ENCODE data around the gene KCNMA1.

KCNMA1 gene

DNA sequence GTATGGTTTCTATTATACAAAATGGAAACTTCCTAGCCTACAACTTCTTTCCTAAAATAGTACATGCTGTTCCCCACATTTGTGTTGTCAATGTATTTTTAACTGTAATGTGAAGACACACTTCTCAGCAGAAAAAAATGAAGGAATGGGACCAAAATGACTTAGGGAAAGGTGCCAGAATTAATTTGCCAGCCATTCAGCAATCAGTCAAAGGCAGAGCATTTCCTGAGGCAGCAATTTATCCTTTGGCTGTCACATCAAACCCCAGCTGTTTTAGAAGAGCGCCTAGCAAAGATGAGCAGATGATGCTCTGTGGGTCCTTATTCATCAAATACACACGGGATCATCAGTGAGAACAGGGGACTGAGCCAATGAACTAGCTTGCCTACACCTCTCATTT is 592.5 kb downstream of the KCNMA1 start:
- no peak for DNase-seq (ENCODE audit: low read depth in 2 of 2)

DNA sequence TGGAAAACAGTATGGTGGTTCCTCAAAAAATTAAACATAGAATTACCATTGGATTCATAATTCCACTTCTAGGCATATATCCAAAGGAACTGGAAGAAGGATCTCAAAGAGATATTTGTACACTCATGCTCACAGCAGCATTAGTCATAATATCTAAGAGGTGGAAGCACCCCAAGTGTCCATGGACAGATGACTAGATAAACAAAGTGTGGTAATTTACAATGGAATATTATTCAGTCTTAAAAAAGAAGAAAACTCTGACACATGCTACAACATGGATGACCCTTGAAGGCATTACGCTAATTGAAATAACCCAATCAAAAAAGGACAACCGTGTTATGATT is 594.2 kb downstream of the KCNMA1 start:
- DNase-seq (ENCODE audit: low read depth in 2 of 2): no peak

DNA sequence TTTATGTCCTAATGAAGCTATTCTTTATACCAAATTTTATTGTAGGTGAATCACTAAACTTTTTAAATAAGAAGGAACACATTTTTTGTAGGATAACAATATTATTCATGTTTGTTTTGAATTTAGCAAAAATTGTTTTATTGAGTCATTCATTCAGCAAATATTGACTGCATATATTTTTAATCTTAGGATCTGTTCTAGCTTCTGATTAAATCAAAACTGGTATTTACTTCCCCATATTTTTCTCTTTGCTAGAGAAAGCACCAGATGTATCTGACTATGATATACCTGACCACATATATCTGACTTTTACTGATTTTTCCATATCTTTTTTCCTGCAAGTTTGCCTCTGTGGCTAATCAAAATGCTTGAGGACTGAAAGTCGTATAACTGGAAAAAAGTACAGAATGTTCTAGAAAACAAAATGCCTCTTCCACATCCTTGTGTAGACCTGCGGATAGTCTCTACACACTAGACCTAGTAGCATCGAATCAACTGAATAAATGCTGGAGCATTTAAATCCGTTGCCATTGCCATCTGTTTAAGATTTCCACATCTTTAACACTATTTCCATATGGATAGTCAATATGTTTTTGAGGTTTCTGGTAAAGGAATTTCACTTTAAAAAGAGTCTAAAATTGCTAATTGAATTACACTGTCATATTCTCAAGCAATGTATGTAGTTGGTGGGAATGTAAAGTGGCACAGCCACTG is 594.7 kb downstream of the KCNMA1 start:
- DNase-seq (ENCODE audit: low read depth in 2 of 2): no peak

DNA sequence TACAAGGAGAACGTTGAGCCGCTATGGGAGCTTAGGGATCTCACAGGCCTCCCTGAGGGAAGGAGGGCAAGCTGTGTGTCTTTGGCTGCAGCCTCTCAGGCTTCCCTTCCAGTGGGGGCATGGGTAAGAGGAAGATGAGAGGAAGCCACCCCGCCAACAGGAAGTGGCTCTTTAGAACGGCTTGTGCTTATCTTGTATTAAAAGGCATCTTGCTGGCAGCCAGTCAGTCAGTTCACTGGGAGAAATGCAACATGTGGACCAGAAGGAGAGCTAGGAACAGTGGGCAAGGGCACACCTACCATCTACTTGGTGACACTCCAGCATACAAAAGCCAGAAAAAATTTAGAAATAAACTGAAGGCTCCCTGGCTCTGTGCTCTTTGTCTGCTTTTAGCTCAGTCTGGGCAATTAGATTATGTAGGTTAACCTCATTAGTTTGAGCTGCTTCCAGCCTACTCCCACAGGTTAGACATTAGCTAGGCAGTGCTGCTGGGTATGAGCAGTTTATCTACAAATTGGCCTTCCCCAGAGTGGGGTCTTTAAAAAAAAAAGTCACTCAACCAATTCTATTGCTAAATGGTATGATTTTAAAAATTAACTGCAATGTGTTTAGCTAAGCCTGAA is 595.9 kb downstream of the KCNMA1 start:
- no peak for DNase-seq (ENCODE audit: low read depth in 2 of 2)

DNA sequence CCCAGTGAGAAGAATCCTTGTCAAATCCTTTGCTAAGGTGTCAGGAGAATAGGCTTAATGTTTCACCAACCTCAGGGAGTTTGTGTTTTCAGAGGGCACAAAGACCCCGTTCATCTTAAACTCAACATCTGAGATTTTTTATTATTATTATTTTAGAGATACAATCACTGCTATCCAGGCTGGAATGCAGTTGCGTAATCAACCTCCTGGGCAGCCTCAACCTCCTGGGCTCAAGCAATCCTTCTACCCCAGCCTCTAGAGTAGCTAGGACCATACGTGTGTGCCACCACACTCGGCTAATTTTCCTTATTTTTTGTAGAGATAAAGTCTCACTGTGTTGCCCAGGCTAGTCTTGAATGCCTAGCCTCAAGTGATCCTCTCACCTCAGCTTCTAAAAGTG is 599.2 kb downstream of the KCNMA1 start:
- no peak for DNase-seq (ENCODE audit: low read depth in 2 of 2)

DNA sequence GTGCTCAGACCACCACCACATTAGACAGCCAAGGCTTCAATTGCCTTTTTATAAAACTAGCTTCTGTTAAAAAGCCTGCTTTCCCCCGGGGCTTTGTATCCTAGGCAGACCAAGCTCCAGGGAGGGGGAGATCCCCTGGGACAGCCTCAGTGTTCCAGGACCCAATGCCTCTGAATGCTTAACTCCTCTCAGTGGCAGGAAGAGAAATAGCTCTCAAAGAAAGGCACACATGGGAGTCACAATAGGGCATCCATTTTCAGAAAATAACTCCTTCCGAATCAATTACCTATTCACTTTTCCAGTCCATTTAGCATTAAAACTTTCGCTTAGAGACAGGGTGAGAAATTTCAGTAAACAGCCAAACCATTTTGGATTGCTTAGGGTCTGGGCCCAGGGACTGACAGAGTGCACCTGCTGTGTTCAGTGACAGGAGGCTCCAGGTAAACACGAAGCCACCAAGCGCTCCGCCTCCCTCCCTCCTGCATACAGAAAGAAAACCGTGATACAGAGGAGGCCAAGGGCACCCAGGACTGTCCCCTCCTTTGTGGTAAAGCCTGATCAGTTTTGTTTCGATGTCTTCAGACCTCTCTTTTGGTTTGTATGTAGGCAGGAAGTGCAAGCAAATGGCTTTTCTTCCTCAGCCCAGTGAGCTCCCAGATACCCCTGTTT is 599.7 kb downstream of the KCNMA1 start:
- no peak for DNase-seq (ENCODE audit: low read depth in 2 of 2)

DNA sequence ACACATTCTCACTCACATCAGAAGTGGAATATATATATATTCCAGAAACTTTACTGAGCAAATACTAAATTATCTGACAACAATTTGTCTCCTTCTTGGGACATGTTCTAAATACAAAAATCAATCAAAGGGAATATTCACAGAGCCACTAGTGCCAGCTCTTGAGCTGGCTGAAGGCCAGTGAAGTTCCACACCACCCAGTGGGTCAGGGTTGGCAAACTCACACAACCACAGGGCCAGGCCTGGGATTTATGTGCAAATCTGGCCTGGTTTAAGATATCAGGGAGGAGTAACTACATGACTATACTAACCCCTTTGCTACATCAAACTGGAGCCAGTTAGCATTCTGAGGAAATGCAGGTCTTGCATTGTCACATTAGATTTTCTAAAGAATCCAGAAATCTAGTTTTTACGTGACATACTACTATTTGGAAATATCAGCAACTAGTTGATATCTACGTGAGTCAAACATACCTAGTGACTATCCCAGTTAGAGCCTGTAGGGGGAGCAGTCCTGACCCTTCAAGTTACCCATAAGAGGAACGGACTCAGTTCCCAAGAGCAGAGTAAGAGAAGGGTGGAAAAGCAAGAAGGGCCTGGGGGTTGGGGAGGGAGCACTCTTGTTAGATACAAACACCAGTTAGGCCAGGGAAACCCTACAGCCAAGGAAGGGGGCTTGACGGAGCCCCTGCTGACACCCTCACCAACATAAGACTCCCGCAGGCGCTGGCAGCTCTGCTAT is 600.4 kb downstream of the KCNMA1 start:
- DNase-seq (ENCODE audit: low read depth in 2 of 2): no peak

DNA sequence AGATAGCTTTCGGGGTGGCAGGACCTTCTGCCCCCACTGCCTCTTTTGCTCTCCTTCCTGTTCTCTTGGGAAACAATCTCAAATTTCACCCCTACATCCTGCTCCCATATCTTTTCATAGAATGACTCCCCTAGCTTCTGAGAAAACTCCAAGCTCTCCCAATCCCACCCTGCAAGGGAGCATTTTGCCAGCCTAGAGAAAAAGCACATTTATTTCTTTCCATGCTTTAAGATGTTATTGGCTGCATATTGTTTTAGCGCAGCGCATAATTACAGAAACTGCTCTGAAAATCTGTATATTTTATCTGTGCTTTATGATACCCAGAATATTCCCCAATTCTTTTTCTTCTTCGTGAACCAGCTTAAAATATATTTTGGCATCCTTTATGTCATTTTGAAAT is 601.3 kb downstream of the KCNMA1 start:
- no peak for DNase-seq (ENCODE audit: low read depth in 2 of 2)

DNA sequence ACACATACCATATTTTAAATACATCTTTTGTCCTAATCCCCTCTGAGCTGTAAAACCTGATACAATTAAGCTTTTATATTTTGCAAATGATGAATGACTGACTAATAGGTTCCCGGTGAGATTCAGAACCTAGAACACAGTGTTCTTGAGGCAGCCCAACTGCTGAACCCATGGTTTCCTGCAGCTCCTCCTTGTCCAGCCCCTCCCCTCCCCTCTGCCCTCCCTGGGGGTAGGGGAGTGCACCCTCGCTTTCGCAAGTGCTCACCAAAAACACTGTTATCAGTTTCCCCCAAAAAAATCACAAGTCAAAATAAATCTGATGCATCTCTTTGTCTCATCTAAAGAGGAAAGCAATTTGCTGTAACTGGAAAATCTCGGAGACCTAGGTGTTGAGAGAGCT is 602.8 kb downstream of the KCNMA1 start:
- DNase-seq (ENCODE audit: low read depth in 2 of 2): no peak

DNA sequence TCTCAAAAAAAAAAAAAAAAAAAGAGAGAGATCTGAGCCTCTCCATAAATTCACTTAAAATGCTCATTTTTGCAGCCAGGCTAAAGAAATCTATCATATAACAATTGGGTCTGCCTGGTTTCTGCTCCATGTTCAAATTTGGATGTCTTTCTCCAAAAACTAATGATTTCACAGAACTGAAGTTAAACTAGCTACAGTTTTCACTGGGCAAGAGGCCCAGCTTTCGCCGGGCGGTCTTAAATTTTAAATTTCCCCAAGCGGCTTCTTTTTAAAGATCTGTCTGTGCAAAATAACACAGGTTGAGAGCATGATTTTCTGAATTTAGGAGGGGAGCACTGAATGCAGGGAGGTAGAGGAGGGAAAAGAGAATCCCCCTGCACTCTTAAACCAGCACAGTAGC is 603.4 kb downstream of the KCNMA1 start:
- DNase-seq (ENCODE audit: low read depth in 2 of 2): no peak

DNA sequence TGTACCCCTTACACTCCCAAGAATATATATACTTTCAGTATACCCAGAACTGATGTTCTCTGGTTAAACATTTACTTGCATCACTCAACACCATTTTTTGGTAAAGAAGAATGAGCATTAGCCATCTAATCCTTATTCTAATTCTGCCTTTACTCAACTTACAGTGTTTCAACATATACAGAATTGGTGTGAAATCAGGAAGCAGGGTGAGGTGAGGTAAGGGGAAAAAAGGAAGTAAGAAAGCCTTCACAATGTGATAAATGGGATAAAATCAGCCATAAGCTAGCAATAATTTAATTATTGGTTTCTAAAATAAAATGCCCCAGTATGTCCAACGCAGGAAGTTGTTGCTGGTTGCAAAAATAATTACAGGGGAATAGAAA is 605.4 kb downstream of the KCNMA1 start:
- DNase-seq (ENCODE audit: low read depth in 2 of 2): no peak

DNA sequence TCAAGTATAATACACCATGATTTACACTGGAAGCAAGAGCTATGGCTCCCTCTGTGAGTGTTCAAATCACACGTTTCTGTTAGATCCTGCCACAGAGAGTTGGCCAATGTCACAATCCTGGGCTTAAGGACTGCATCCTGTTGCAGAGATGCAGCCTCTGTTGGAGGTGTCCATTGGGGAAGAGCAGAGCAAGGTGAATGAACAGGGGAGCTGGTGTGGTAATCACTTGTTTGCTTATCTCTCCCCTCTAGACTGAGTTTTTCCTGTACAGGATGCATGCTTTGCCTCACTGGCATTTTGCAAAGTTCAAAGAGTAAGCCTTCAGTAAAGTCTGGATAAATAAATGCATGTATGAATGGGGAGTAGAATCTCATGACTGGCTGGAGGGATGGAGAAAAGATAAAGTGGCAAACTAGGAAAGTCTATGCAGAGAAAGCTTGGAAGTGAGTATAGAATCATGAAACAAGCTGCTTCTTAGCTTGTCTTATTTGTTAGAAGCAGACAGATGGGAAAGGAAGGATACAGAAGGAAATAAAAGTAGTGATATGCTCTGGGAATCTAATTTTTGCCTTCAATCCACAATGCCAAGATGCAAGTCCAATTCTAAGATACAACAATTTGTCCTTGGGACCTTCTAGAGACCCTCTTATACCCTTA is 605.9 kb downstream of the KCNMA1 start:
- DNase-seq (ENCODE audit: low read depth in 2 of 2): no peak

DNA sequence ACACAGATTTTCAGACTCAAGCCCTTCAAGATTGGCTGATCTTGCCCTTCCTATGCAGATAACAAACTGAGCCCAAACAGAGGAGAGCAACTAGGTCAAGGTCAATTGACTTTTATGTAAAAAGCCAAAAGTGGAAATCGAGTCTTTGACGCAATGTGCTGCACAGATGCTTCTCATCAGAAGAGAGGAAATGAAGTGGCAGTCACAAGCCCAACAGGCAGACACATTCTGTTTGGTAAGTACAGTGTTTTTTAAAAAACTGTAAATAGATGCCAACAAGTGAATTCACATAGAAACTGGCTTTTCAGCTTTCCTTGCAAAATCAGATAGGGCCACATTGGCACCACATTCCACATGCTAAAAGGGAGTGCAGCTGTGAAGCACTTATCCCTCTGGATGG is 606.6 kb downstream of the KCNMA1 start:
- DNase-seq (ENCODE audit: low read depth in 2 of 2): no peak

DNA sequence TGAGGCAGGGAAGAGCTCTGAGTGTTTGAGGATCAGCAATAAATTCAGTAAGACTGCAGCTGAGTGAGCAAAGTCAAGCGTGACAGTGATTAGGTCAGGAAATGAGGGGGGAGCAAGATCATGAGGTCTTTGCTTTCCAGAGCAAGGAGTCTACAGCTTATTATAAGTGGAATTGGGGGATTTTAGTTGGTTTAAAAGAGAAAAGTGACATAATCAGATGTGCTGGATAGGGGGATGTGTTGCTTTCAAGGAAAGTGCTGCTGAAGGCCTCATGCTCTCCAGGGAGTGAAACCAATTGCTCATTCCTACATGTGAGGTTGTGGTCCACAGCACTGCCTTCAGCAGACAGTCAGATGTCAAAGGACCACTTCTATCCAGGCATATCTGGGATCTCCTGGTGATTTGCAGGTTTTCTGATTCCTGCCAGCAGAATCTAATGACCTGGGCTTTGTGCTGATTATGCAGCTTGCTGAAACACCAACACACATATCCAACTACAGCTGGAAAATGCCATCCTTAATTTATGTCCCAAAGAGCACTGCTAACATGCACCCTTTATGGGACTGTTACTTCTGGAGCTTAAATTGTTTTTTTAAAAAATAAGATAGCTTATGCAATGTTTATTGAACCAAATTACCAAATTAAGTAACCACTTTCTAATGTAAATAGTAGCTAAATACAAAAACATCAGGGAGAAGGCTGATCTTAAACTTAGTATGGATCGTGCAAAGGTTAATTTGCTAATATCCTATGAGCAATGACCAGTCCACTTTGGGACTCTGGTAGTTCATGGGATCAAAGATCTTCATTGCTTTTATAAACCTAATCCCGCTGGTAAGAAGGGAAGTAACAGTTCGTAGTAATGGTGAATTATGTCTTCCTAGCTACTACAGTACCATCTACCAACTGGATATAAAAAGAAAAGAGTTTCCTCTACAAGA is 607.6 kb downstream of the KCNMA1 start:
- DNase-seq (ENCODE audit: low read depth in 2 of 2): no peak

DNA sequence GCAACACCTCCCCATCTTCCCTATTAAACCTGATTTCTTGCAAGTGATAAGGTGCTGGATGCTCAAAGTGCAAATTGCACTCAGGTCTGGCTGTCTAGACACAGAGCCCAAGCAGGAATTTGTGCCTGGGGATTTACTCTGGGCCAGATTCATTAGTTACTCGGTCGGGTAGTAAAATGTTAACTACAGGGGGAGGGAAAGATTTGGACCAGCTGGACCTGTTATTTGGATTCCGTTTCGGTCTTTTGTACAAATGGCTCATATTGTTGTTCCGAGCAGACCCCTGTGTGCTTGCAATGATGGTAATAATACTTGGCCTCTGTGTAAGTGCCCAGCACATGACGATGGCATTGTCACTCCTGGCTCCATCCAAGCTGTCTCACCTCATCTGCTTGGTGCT is 609.6 kb downstream of the KCNMA1 start:
- DNase-seq (ENCODE audit: low read depth in 2 of 2): no peak

DNA sequence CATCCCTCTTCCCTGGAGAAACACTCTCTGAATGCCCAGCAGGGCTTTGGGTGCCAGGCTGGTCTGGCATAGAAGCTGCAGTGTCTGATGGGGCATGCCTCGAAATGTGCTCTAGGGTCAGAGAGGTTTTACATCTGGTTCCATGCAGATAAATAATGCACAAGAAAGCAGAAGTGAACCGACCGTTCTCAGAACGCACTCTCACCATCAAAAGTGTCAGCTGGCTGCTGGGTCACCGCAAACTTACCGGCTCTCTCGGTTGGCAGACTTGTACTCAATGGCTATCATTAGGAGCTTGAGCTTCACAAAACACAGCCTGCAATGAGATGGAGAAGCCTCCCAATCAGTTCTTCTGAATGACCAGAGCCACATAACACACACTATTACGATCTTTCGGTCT is 610.0 kb downstream of the KCNMA1 start:
- DNase-seq (ENCODE audit: low read depth in 2 of 2): no peak

DNA sequence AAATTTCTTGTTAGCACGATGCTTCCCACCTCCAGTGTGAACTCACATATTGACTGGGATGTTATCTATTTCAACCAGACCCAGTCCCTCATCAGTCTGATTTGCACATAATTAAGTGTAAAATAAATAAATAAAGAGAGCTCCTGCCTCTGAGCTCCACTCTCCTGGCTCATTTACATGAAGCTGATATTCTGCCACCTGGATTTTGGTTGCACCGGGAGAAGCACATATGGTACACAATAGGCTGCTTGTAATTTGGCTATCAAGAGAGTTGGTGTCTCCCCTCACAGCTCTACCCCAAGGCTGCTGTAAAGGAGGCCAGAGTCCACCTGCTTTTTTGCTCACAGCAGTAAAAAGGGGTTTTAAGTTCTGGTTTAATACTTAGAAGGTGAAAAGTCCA is 610.5 kb downstream of the KCNMA1 start:
- no peak for DNase-seq (ENCODE audit: low read depth in 2 of 2)

DNA sequence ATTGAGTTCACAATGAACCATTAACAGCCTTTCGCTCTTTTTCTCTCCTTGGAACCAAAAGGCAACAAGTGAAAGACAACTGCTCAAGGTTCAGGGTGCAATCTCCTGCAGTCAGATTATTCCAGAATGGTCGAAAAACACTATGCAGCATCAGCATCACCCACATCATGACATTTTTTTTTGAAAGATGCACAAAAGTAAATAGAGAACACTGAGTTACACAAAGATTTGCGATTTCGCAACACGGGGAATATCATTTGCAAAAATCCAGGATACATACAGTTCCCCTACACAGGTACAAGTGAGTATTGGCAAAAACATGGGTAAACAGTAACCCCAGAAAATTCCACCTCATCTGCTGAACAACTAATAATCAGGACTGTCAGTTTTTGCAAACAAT is 611.5 kb downstream of the KCNMA1 start:
- DNase-seq (ENCODE audit: low read depth in 2 of 2): no peak

DNA sequence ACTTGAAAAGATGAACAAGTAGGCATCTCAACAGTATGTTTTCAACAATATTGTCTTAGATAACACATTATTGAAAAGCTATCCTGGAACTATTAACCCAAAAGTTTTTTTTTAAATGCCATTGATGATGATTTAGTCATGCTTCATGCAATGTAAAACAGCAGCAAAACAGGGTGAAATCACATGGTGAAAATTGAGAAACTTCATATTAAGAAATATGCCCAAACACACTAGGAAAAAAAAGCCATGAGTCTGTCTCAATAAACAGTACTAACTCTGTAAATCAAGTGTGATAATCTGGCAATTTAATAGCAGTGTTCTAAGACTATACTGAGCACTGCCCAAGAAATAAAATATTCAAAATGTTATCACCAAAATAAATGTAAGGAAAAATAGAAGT is 613.1 kb downstream of the KCNMA1 start:
- DNase-seq (ENCODE audit: low read depth in 2 of 2): no peak

DNA sequence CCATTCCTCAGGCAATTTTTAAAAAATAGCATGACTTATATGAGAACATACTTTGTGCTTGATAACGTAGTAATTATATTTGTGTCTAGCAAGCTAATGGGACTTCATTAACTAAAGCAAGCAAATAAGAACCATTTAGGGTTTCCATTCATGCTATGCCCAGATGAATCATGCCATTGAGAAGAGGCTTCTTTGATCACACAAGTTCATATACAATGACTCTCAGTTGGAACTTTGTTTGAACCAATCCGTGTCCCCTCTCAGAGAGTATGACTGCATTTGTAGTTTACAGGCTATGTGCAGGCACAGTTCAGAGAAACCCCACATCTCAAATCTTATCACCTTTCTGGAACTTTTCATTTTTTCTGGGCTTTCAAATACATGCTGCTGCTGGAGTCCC is 614.2 kb downstream of the KCNMA1 start:
- DNase-seq (ENCODE audit: low read depth in 2 of 2): no peak

DNA sequence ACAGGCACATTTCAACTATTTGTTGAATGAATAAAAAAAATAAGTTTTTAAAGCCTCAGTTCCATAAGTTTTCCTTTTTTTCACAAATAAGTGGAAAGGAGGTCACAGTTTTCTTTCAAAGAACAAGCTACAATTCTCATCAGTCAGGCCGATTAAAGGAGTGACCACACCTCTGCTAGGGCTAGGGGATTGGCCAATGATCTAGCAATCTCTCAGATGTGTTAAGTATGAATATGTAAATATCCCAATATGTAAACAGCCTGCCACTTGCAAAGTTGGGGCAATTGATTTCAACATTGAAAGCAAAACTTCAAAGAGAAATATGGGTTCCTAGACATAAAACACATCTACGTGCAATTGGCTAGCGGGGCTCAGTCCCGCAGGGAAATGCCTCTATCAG is 614.9 kb downstream of the KCNMA1 start:
- DNase-seq (ENCODE audit: low read depth in 2 of 2): no peak
